ENCODE data around the gene RELA.

RELA gene

GRCh38 chr11:65613091-65613928, 49.4 kb downstream of the RELA start:
- Histone ChIP-seq H3K4me3 (ENCODE audit: insufficient read length, low read depth) (peak overlapping the region; percentile 94), H3K9ac (ENCODE audit: insufficient read length, low read depth) (peak overlapping the region; percentile 97), H3K27me3 (ENCODE audit: insufficient read depth, insufficient read length) (no peaks in the 10 kb centered on the region), H3K4me1 (ENCODE audit: insufficient read depth, insufficient read length) (peaks cover 35% of the 10 kb centered on the region), H3K36me3 (ENCODE audit: insufficient read depth, insufficient read length, low read length) (peaks cover 66% of the 10 kb centered on the region), H3K9me3 (ENCODE audit: insufficient read depth, low read length) (no peaks in the 10 kb centered on the region)
- TF ChIP-seq YY1 (IDR thresholded peaks at IDR 0.05; ENCODE audit: insufficient read depth, insufficient read length) (no peak), SUZ12 (IDR thresholded peaks at IDR 0.05; ENCODE audit: extremely low read depth, insufficient read depth, insufficient read length) (no peak), ZNF274 (IDR thresholded peaks at IDR 0.05; ENCODE audit: low read depth, low read length) (no peak)
- no peak for DNase-seq (ENCODE audit: low read depth, low spot score)

GRCh38 chr11:65612691-65613090, 50.0 kb downstream of the RELA start:
- H3K9me3 ChIP-seq (ENCODE audit: insufficient read depth, low read length), result no peaks in the 10 kb centered on the region
- H3K4me3 ChIP-seq (ENCODE audit: insufficient read length, low read depth), result peak overlapping the region; percentile 94
- no peaks in the 10 kb centered on the region for H3K27me3 ChIP-seq (ENCODE audit: insufficient read depth, insufficient read length)
- H3K36me3 ChIP-seq (ENCODE audit: insufficient read depth, insufficient read length, low read length), result peaks cover 66% of the 10 kb centered on the region
- no peak for DNase-seq (ENCODE audit: low read depth, low spot score)
- TF ChIP-seq ZNF274 (IDR thresholded peaks at IDR 0.05; ENCODE audit: low read depth, low read length) (no peak), SUZ12 (IDR thresholded peaks at IDR 0.05; ENCODE audit: extremely low read depth, insufficient read depth, insufficient read length) (no peak), YY1 (IDR thresholded peaks at IDR 0.05; ENCODE audit: insufficient read depth, insufficient read length) (no peak)
- H3K4me1 ChIP-seq (ENCODE audit: insufficient read depth, insufficient read length), result peaks cover 38% of the 10 kb centered on the region
- H3K9ac ChIP-seq (ENCODE audit: insufficient read length, low read depth), result peak overlapping the region; percentile 74

GRCh38 chr11:65611758-65612603, 50.7 kb downstream of the RELA start:
- Histone ChIP-seq H3K27me3 (ENCODE audit: insufficient read depth, insufficient read length) (no peaks in the 10 kb centered on the region), H3K9me3 (ENCODE audit: insufficient read depth, low read length) (no peaks in the 10 kb centered on the region), H3K4me1 (ENCODE audit: insufficient read depth, insufficient read length) (peaks cover 36% of the 10 kb centered on the region), H3K9ac (ENCODE audit: insufficient read length, low read depth) (peak overlapping the region; percentile 63), H3K36me3 (ENCODE audit: insufficient read depth, insufficient read length, low read length) (peaks cover 61% of the 10 kb centered on the region), H3K4me3 (ENCODE audit: insufficient read length, low read depth) (no peak overlapping the region)
- DNase-seq (ENCODE audit: low read depth, low spot score), result no peak
- TF ChIP-seq ZNF274 (IDR thresholded peaks at IDR 0.05; ENCODE audit: low read depth, low read length), result no peak
- no peak for TF ChIP-seq YY1 (IDR thresholded peaks at IDR 0.05; ENCODE audit: insufficient read depth, insufficient read length)

- no peaks in the 10 kb centered on the region for H3K27me3 ChIP-seq (ENCODE audit: insufficient read depth, insufficient read length)
- H3K4me3 ChIP-seq (ENCODE audit: insufficient read length, low read depth), result no peak overlapping the region
- peaks cover 58% of the 10 kb centered on the region for H3K36me3 ChIP-seq (ENCODE audit: insufficient read depth, insufficient read length, low read length)
- peaks cover 37% of the 10 kb centered on the region for H3K4me1 ChIP-seq (ENCODE audit: insufficient read depth, insufficient read length)
- H3K9ac ChIP-seq (ENCODE audit: insufficient read length, low read depth), result peak overlapping the region; percentile 63
- H3K9me3 ChIP-seq (ENCODE audit: insufficient read depth, low read length), result no peaks in the 10 kb centered on the region
- TF ChIP-seq ZNF274 (IDR thresholded peaks at IDR 0.05; ENCODE audit: low read depth, low read length) (no peak), SUZ12 (IDR thresholded peaks at IDR 0.05; ENCODE audit: extremely low read depth, insufficient read depth, insufficient read length) (no peak), YY1 (IDR thresholded peaks at IDR 0.05; ENCODE audit: insufficient read depth, insufficient read length) (no peak)
- DNase-seq (ENCODE audit: low read depth, low spot score), result no peak
Measured at GRCh38 chr11:65611028-65611757, 51.5 kb downstream of the RELA start.

- peaks cover 41% of the 10 kb centered on the region for H3K4me1 ChIP-seq (ENCODE audit: insufficient read depth, insufficient read length)
- no peak for TF ChIP-seq ZNF274 (IDR thresholded peaks at IDR 0.05; ENCODE audit: low read depth, low read length)
- TF ChIP-seq SUZ12 (IDR thresholded peaks at IDR 0.05; ENCODE audit: extremely low read depth, insufficient read depth, insufficient read length), result no peak
- no peak for TF ChIP-seq YY1 (IDR thresholded peaks at IDR 0.05; ENCODE audit: insufficient read depth, insufficient read length)
Measured at GRCh38 chr11:65610404-65610803, 52.3 kb downstream of the RELA start.

GRCh38 chr11:65609665-65610064, 53.1 kb downstream of the RELA start:
- no peaks in the 10 kb centered on the region for H3K27me3 ChIP-seq (ENCODE audit: insufficient read depth, insufficient read length)
- H3K4me1 ChIP-seq (ENCODE audit: insufficient read depth, insufficient read length), result peaks cover 41% of the 10 kb centered on the region
- peaks cover 73% of the 10 kb centered on the region for H3K36me3 ChIP-seq (ENCODE audit: insufficient read depth, insufficient read length, low read length)
- H3K9ac ChIP-seq (ENCODE audit: insufficient read length, low read depth), result no peak overlapping the region
- DNase-seq (ENCODE audit: low read depth, low spot score), result no peak
- no peak overlapping the region for H3K4me3 ChIP-seq (ENCODE audit: insufficient read length, low read depth)
- no peaks in the 10 kb centered on the region for H3K9me3 ChIP-seq (ENCODE audit: insufficient read depth, low read length)
- no peak for TF ChIP-seq ZNF274 (IDR thresholded peaks at IDR 0.05; ENCODE audit: low read depth, low read length)
- no peak for TF ChIP-seq YY1 (IDR thresholded peaks at IDR 0.05; ENCODE audit: insufficient read depth, insufficient read length)
- no peak for TF ChIP-seq SUZ12 (IDR thresholded peaks at IDR 0.05; ENCODE audit: extremely low read depth, insufficient read depth, insufficient read length)

More at GRCh38 chr11:65610404-65610803, 52.3 kb downstream of the RELA start:
- Histone ChIP-seq H3K27me3 (ENCODE audit: insufficient read depth, insufficient read length) (no peaks in the 10 kb centered on the region), H3K9me3 (ENCODE audit: insufficient read depth, low read length) (no peaks in the 10 kb centered on the region), H3K36me3 (ENCODE audit: insufficient read depth, insufficient read length, low read length) (peaks cover 65% of the 10 kb centered on the region), H3K4me3 (ENCODE audit: insufficient read length, low read depth) (no peak overlapping the region), H3K9ac (ENCODE audit: insufficient read length, low read depth) (no peak overlapping the region)
- DNase-seq (ENCODE audit: low read depth, low spot score), result no peak
